DND-41 (cell line): ENCODE measurements around the gene DTD2.

Source experiments
- ATAC-seq: fragments of 200-7000 bp; cut with Tn5 transposase; 3 replicates; pipeline ENCODE4 v1.9.1; 2021; ENCODE audit warnings: low read depth; ENCODE audit not compliant: insufficient read depth
- DNase-seq: peaks from one replicate; pipeline ENCODE4 v3.0.0-alpha.2; 2020
- H2AFZ ChIP-seq: 2 replicates; pipeline ENCODE4 v1.6.0; 2012; ENCODE audit warnings: low read depth, low read length
- H3K27ac ChIP-seq: 2 replicates; pipeline ENCODE4 v1.5.1; 2012; ENCODE audit warnings: low read length, inconsistent platforms
- H3K27me3 ChIP-seq: fragments of 200-600 bp; sonication (generic); 2 replicates; pipeline ENCODE4 v1.6.0; 2012; ENCODE audit warnings: low read length, mild to moderate bottlenecking, inconsistent platforms; ENCODE audit not compliant: insufficient read depth, poor library complexity
- H3K36me3 ChIP-seq: 2 replicates; pipeline ENCODE4 v1.5.1; 2012; ENCODE audit warnings: low read length, inconsistent platforms; ENCODE audit not compliant: insufficient read depth
- H3K4me1 ChIP-seq: 2 replicates; pipeline ENCODE4 v1.5.1; 2012; ENCODE audit warnings: mild to moderate bottlenecking, low read length; ENCODE audit not compliant: insufficient read depth
- H3K4me2 ChIP-seq: 2 replicates; pipeline ENCODE4 v1.6.0; 2012; ENCODE audit warnings: mild to moderate bottlenecking, moderate library complexity, low read length, inconsistent platforms; ENCODE audit not compliant: insufficient read depth
- H3K4me3 ChIP-seq, 2 experiments: fragments of 200-600 bp in 1 of 2; shearing (Covaris generic) in 1 of 2; 2 replicates each; pipeline ENCODE4 v1.5.1; 2012 to 2016; ENCODE audit warnings: inconsistent platforms in 2 of 2, low read length in 2 of 2, mild to moderate bottlenecking in 2 of 2, low read depth in 1 of 2, moderate library complexity in 1 of 2
- H3K79me2 ChIP-seq: 2 replicates; pipeline ENCODE4 v1.6.0; 2012; ENCODE audit warnings: low read length, inconsistent platforms; ENCODE audit not compliant: insufficient read depth
- H3K9ac ChIP-seq: 2 replicates; pipeline ENCODE4 v1.6.0; 2012; ENCODE audit warnings: low read depth, mild to moderate bottlenecking, inconsistent platforms, low read length, moderate library complexity
- H3K9me3 ChIP-seq: 2 replicates; pipeline ENCODE4 v1.5.1; 2012; ENCODE audit warnings: low read length, moderate library complexity, mild to moderate bottlenecking, inconsistent platforms; ENCODE audit not compliant: insufficient read depth, severe bottlenecking
- H4K20me1 ChIP-seq: 2 replicates; pipeline ENCODE4 v1.6.0; 2012; ENCODE audit warnings: low read length; ENCODE audit not compliant: insufficient read depth
- EZH2 ChIP-seq: IDR thresholded peaks from 3 replicates; pipeline ENCODE4 v1.6.1; 2012; ENCODE audit warnings: borderline replicate concordance, low read depth, mild to moderate bottlenecking, moderate library complexity, low read length, inconsistent platforms; ENCODE audit not compliant: severe bottlenecking
- TF ChIP-seq, protein P1 (sequence below): IDR thresholded peaks from 2 replicates; pipeline ENCODE4 v1.5.1; 2012; ENCODE audit warnings: borderline replicate concordance, low read length, moderate library complexity, mild to moderate bottlenecking; ENCODE audit not compliant: poor library complexity, severe bottlenecking; ENCODE audit errors: extremely low read depth

Gene DTD2

DNA sequence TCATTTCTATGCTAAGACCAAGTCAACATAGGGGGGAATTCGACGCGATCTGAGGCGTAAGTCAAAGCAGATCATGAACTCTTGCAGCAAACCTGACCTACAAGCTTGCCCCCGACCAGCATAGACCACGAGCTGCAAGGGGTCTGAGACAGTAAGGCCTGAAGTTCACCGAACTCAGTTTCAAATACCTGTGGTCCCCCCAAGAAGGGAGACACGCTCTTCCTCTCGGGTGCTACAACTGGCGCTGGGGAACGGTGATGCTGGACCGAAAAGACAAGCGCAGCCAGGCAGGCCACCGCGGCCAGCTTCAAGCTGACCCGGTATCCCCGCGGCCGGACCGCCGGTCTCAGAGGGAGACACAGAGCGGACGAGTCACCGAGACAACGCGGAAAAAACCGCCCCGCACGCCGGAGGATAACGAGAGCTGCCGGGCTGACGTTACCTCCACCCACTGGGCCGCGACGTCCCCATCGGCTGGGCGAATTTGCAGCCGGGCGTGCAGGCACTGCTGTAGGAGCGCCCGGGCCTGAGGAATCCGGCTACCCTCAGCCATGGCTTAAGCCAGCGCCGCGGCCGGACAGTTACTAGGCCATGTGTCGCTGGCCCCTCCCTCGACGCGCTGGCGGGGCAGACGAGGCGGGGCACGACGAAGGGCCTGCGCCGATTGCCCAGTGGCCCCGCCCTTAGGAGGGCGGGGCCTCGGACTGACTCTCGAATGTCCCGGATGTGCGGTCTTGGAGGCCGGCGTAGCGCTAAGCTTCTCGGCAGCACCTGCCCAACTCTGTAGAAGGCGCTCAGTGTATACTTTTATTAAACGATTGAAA lies at the start of gene DTD2:
DTD2 (minus strand) TSS at position 666 of the 824 bp plus-strand sequence; CDS start at position 553, 113 bp downstream.
- TF ChIP-seq, protein P1, sequence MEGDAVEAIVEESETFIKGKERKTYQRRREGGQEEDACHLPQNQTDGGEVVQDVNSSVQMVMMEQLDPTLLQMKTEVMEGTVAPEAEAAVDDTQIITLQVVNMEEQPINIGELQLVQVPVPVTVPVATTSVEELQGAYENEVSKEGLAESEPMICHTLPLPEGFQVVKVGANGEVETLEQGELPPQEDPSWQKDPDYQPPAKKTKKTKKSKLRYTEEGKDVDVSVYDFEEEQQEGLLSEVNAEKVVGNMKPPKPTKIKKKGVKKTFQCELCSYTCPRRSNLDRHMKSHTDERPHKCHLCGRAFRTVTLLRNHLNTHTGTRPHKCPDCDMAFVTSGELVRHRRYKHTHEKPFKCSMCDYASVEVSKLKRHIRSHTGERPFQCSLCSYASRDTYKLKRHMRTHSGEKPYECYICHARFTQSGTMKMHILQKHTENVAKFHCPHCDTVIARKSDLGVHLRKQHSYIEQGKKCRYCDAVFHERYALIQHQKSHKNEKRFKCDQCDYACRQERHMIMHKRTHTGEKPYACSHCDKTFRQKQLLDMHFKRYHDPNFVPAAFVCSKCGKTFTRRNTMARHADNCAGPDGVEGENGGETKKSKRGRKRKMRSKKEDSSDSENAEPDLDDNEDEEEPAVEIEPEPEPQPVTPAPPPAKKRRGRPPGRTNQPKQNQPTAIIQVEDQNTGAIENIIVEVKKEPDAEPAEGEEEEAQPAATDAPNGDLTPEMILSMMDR = peak; percentile 24
- no peak for TF ChIP-seq EZH2
- Histone ChIP-seq H2AFZ (peak within 1 kb of the TSS; percentile 88), H3K36me3 (peaks cover 4% of the 10 kb centered on the region; the same call in 1 of the 2 replicates), H4K20me1 (no peaks in the 10 kb centered on the region), H3K27me3 (no peaks in the 10 kb centered on the region), H3K27ac (peak within 1 kb of the TSS; percentile 70), H3K9me3 (no peaks in the 10 kb centered on the region), H3K4me1 (peaks cover 31% of the 10 kb centered on the region), H3K4me3 (peak within 1 kb of the TSS; percentile 49 to 68; a peak in 3 of 4 replicates), H3K79me2 (peaks cover 11% of the 10 kb centered on the region), H3K9ac (peak within 1 kb of the TSS; percentile 74), H3K4me2 (peak within 1 kb of the TSS; percentile 66)
- ATAC-seq (peak; percentile 98), DNase-seq (peak; percentile 92)

- no peak overlapping the region for H2AFZ ChIP-seq
- no peak for TF ChIP-seq EZH2
- TF ChIP-seq, protein P1 = no peak
Observed at GRCh38 chr14:31505411-31505810, 48.1 kb upstream of the DTD2 start.

GRCh38 chr14:31501870-31502269 lies 44.6 kb upstream of the DTD2 start:
- H3K27me3 ChIP-seq = no peaks in the 10 kb centered on the region
- H3K79me2 ChIP-seq = no peaks in the 10 kb centered on the region
- H4K20me1 ChIP-seq = no peaks in the 10 kb centered on the region
- H3K9ac ChIP-seq = no peak overlapping the region
- H3K36me3 ChIP-seq = no peaks in the 10 kb centered on the region
- H3K27ac ChIP-seq = no peak overlapping the region
- TF ChIP-seq, protein P1 = no peak
- no peak for TF ChIP-seq EZH2
- DNase-seq (no peak), ATAC-seq (no peak)
- H3K4me2 ChIP-seq = no peak overlapping the region
- no peaks in the 10 kb centered on the region for H3K4me1 ChIP-seq
- no peak overlapping the region for H2AFZ ChIP-seq
- H3K9me3 ChIP-seq = no peaks in the 10 kb centered on the region
- H3K4me3 ChIP-seq = no peak overlapping the region

More at GRCh38 chr14:31505411-31505810, 48.1 kb upstream of the DTD2 start:
- Histone ChIP-seq H3K27me3 (no peaks in the 10 kb centered on the region), H3K9me3 (no peaks in the 10 kb centered on the region), H3K4me1 (no peaks in the 10 kb centered on the region), H3K9ac (no peak overlapping the region), H3K36me3 (no peaks in the 10 kb centered on the region), H4K20me1 (no peaks in the 10 kb centered on the region), H3K4me3 (no peak overlapping the region), H3K79me2 (no peaks in the 10 kb centered on the region), H3K27ac (no peak overlapping the region), H3K4me2 (no peak overlapping the region)
- ATAC-seq = no peak
- DNase-seq = no peak
